ENCODE data around the gene RGS1.

The RGS1 gene

DNA sequence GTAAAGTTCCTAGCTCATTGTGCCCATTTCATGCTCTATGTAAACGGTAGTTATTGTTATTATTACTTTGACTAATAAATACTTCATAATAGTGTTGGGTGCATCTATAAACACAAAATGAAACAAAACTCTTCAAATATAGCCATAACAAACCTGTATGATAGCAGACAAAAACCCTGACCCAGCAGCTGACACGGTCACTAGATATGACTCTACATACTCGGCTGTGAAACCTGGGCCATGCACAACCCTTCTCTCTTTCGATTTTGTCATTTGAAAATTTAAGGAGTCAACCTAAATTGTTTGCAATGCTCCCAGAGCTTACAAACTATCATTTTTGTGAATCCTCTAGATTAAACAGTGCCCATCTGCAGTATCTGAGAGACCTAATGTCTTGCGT, 52.3 kb downstream of the RGS1 start:
- DNase-seq, result no peak

DNA sequence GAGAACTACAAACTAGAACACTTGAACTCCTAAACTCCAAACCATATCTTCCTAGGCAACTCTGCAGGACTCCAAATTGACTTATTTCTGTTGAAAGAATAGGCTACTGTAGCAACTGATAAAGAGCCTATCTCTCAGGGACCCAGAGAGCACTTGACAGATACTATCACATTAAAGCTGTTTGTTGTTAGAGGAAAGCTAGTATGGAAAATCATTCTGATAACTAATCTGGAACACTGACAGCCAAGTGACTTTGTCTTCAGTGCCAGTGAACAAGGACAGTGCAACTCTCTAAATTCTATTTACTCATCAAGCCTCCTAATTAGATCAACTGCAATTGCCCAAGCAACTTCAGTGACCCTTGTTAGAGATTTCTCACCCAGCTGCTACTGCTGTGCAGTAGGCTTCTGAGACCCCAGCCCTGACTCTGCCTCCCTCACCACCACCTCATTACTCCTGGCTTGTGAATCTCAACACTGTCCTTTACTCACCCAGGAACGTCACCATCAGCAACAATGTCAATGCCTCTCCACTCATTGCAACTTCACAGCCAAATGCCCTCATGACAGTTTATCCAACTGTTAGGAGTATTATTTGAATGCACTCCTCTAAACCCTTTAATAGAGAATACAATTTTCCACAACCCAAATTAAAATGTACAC, 53.0 kb downstream of the RGS1 start:
- DNase-seq, result no peak

- no peak for DNase-seq
Measured at GRCh38 chr1:192629612-192630011, 54.0 kb downstream of the RGS1 start.
